Gastroesophageal sphincter (tissue), 4 donors: ENCODE measurements around the gene CNTNAP2. TPM values are rescaled to one million over a fixed set of nuclear protein-coding genes. Genes with fewer than 3 reads are reported as not detected.

Source experiments
- ATAC-seq: fragments of 150-250 bp; one replicate; pipeline ENCODE4 v1.9.1; 2016; ENCODE audit warnings: mild to moderate bottlenecking, moderate library complexity
- H3K27ac ChIP-seq, 4 donors: fragments of 200-600 bp; sonication (generic) in 3 of 4; 1 replicate in 3 of 4; 2 replicates in 1 of 4; pipeline ENCODE4 v1.5.1; 2016 to 2019
- H3K27me3 ChIP-seq: fragments of 200-600 bp; sonication (generic); one replicate; pipeline ENCODE4 v1.5.1; 2019
- H3K36me3 ChIP-seq, 2 donors: fragments of 200-600 bp; sonication (generic); one replicate each; pipeline ENCODE4 v1.5.1; 2019; ENCODE audit warnings: control low read depth in 1 of 2
- H3K4me1 ChIP-seq, 3 donors: fragments of 200-600 bp; sonication (generic); 1 replicate in 2 of 3; 2 replicates in 1 of 3; pipeline ENCODE4 v1.5.1; 2016 to 2019; ENCODE audit warnings: control low read depth in 2 of 3
- H3K4me3 ChIP-seq, 2 donors: fragments of 200-600 bp; sonication (generic); one replicate each; pipeline ENCODE4 v1.5.1; 2019; ENCODE audit warnings: mild to moderate bottlenecking in 1 of 2, moderate library complexity in 1 of 2
- H3K9me3 ChIP-seq, 3 donors: fragments of 200-600 bp; sonication (generic); one replicate each; pipeline ENCODE4 v1.5.1; 2017 to 2019; ENCODE audit warnings: control low read depth in 2 of 3
- CTCF ChIP-seq, 4 experiments: fragments of 200-600 bp in 2 of 4; fragments of 450-650 bp in 2 of 4; sonication (generic) in 1 of 4; IDR thresholded peaks; one replicate each; pipeline ENCODE4 v1.5.1; 2017 to 2019; ENCODE audit warnings: antibody characterized with exemption in 4 of 4, mild to moderate bottlenecking in 2 of 4, moderate library complexity in 2 of 4
- EP300 ChIP-seq: sonication (generic); formaldehyde crosslinking; IDR thresholded peaks from one replicate; pipeline ENCODE4 v1.6.1; 2017; ENCODE audit warnings: antibody characterized with exemption, mild to moderate bottlenecking
- POLR2A ChIP-seq, 2 donors: fragments of 450-650 bp; IDR thresholded peaks; one replicate each; pipeline ENCODE4 v1.6.1; 2017; ENCODE audit warnings: antibody characterized with exemption in 2 of 2, mild to moderate bottlenecking in 2 of 2, moderate library complexity in 1 of 2
- POLR2AphosphoS5 ChIP-seq: sonication (generic); formaldehyde crosslinking; IDR thresholded peaks from one replicate; pipeline ENCODE4 v1.6.1; 2017; ENCODE audit warnings: antibody characterized with exemption
- WGBS, 2 donors: methylation state at CpG; one replicate each; pipeline ENCODE4 v1.1.5; 2018; ENCODE audit warnings: low coverage in 1 of 2; 5-methylcytosine and 5-hydroxymethylcytosine counted together
- total RNA-seq, 4 donors: library from RNA; depleted of rRNA; stranded (reverse); fragments of >200 nt; gene quantifications; one replicate each; pipeline ENCODE4 v1.1.0, GENCODE V29; 2016

The CNTNAP2 gene
- total RNA-seq, 4 donors from 2014 or later = 1.5 to 8.9 (median 3.2) TPM

DNA sequence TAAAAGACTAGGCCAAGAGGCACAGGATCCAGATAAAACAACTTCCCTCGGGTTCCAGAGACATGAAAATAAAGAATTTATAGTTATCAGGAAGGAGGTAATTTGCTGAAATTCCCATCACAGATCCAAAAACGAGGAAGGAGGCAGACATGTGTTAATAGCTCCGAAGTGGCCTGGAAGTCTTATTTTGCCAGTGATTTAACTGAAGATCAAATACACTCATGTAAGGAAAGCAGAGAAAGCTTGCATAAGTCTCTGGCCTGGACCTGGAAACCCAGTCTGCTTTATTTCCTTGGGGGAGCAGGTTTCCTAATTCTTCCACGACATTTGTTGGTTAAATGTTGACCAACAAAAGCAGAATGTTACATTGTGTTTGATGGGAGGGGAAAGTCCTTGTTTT, 1975.3 kb downstream of the CNTNAP2 start:
- H3K4me1 ChIP-seq = peaks cover 0 to 6% (median 0%) of the 10 kb centered on the region in 3 donors
- no peaks in the 10 kb centered on the region for H3K36me3 ChIP-seq
- ATAC-seq = no peak
- H3K27me3 ChIP-seq = no peaks in the 10 kb centered on the region
- H3K9me3 ChIP-seq = no peaks in the 10 kb centered on the region
- WGBS, 2 donors = 53 to 72% methylated on average over 4 of the region's 4 CpGs
- TF ChIP-seq POLR2A (IDR thresholded peaks at IDR 0.05) (no peak), CTCF (IDR thresholded peaks at IDR 0.05) (no peak), EP300 (no peak), POLR2AphosphoS5 (no peak)
- H3K4me3 ChIP-seq = no peak overlapping the region
- no peak overlapping the region for H3K27ac ChIP-seq

DNA sequence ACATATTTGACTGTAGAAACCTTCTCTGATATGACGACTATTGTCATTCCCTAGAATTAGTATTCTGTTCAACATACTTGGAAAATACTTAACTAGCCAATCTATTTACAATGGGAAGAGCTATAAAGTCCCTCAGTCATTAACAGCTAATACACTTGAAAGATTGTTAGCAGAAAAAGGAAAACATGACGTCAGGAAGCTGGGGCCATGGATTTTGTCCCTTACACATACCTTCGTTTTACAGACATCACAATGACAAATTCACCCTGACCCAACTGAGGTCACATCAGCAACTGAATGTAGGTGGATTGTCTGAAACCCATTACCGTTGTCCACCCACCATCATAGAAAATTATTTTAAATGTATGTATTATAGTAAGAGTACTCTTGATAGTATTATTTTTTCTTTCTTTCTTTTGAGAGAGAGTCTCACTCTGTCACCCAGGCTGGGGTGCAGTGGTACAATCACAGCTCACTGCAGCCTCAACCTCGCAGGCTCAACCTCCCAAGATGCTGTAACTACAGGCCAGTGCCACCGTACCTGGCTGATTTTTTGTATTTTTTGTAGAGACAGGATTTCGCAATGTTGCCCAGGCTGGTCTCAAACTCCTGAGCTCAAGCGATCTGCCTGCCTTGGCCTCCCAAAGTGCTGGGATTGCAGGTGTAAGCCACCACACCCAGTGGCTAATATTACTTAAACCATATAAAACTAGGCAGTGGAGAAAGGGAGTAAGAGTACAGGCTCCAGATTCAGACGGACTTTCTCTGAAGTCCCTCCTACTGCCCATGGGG, 1977.0 kb downstream of the CNTNAP2 start:
- H3K27ac ChIP-seq = no peak overlapping the region
- no peaks in the 10 kb centered on the region for H3K9me3 ChIP-seq
- no peak overlapping the region for H3K4me3 ChIP-seq
- WGBS, 2 donors = 61 to 76% methylated on average over 5 to 9 of the region's 9 CpGs
- TF ChIP-seq POLR2A (IDR thresholded peaks at IDR 0.05) (no peak), POLR2AphosphoS5 (no peak), CTCF (IDR thresholded peaks at IDR 0.05) (no peak)
- ATAC-seq = no peak
- H3K27me3 ChIP-seq = no peaks in the 10 kb centered on the region
- no peaks in the 10 kb centered on the region for H3K36me3 ChIP-seq
- peaks cover 0 to 6% (median 0%) of the 10 kb centered on the region in 3 donors for H3K4me1 ChIP-seq

DNA sequence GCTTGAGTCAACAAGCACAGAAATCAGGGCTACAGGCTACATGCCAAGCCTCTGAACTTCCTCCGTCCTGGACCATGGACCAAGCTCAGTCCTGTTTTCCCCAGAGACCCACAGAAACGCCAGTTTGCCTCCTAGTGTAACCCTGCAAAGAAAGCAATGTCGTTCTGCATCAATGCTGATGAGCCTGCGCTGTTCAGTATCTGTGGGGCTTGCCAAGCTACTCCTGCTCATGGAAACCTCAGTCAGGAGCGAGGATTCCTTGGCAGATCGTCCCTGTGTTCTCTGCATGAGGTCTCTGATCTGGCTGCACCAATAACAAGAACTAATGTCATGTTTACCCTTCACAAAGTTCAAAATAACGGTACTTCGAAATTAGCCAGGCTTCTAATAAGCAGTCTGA, 1978.5 kb downstream of the CNTNAP2 start:
- ATAC-seq = no peak
- no peak for TF ChIP-seq EP300
- no peak for TF ChIP-seq POLR2A (IDR thresholded peaks at IDR 0.05)
- no peak for TF ChIP-seq POLR2AphosphoS5
- TF ChIP-seq CTCF (IDR thresholded peaks at IDR 0.05) = no peak
- 18 to 32% methylated on average over 3 to 8 of the region's 8 CpGs for WGBS, 2 donors
- no peak overlapping the region for H3K4me3 ChIP-seq
- H3K36me3 ChIP-seq = no peaks in the 10 kb centered on the region
- H3K27ac ChIP-seq = no peak overlapping the region
- H3K27me3 ChIP-seq = no peaks in the 10 kb centered on the region
- H3K4me1 ChIP-seq = peaks cover 0 to 6% (median 0%) of the 10 kb centered on the region in 3 donors
- no peaks in the 10 kb centered on the region for H3K9me3 ChIP-seq

DNA sequence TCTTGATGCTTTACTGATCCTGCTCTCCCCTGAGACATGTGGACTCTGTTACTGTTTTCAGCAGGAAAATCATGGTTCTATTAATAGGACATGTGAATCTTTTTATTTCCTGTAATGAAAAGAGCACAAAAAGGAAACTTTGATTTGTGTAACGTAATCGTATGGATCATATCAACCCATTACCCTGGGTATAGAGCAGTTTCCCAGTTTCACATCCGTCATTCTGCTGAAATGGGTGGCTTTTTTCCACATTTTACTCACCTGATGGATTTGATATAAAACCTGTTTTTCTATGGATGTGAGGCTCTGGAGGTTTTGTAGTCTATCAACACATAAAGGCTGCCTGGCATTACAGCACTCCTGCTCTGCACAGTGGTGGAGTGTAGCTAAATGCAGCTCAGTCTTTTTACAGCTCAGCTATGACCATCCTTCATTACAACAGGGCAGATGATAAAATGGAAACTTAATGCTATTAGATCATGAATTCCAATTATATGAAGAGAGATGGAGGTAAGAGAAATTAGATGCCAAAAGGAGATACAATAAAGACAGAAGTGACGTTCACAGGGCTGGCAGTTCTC, 1987.6 kb downstream of the CNTNAP2 start:
- Histone ChIP-seq H3K36me3 (no peaks in the 10 kb centered on the region), H3K4me3 (no peak overlapping the region), H3K27ac (no peak overlapping the region), H3K4me1 (no peaks in the 10 kb centered on the region), H3K9me3 (no peaks in the 10 kb centered on the region), H3K27me3 (no peaks in the 10 kb centered on the region)
- ATAC-seq = no peak
- 38 to 76% methylated on average over 3 to 4 of the region's 4 CpGs for WGBS, 2 donors
- TF ChIP-seq CTCF (IDR thresholded peaks at IDR 0.05) (no peak), POLR2A (IDR thresholded peaks at IDR 0.05) (no peak), EP300 (no peak), POLR2AphosphoS5 (no peak)

DNA sequence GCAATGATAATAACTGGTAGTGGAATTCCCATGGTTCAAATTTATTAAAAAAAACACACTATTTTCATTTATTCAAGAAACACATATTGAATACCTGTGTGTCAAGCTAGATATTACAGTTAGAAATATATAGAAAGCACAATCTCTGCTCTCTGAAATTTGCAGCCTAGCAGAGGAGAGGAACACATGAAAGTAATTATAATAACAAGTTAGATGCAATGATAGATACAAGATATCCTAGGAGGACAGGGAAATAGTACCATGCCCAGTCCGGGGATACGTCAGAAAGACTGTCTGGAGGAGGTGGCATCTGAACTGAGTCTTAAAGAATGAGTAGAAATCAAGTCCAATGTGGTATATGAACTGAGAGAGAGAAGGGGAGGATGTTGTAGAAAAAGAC, 1988.3 kb downstream of the CNTNAP2 start:
- TF ChIP-seq EP300 (no peak), CTCF (IDR thresholded peaks at IDR 0.05) (no peak), POLR2A (IDR thresholded peaks at IDR 0.05) (no peak), POLR2AphosphoS5 (no peak)
- Histone ChIP-seq H3K27ac (no peak overlapping the region), H3K4me1 (no peaks in the 10 kb centered on the region), H3K4me3 (no peak overlapping the region), H3K36me3 (no peaks in the 10 kb centered on the region), H3K27me3 (no peaks in the 10 kb centered on the region), H3K9me3 (no peaks in the 10 kb centered on the region)
- no peak for ATAC-seq
- WGBS, 2 donors = 89 to 90% methylated on average over 2 of the region's 2 CpGs
